ENCODE results near the gene FGA.

GRCh38 chr4:154623995-154624394 lies 33.5 kb upstream of the FGA start:
- TF ChIP-seq CTCF (IDR thresholded peaks at IDR 0.05) (no peak), POLR2A (IDR thresholded peaks at IDR 0.05) (no peak), POLR2AphosphoS5 (IDR thresholded peaks at IDR 0.05) (no peak)
